Bronchial epithelial cell (primary cell): ENCODE data around the gene MAP3K20. TPM values are rescaled to one million over a fixed set of nuclear protein-coding genes. Genes with fewer than 3 reads are reported as not detected.
"Not testable (repeated sequence)": the region's sequence is repeated elsewhere in the genome, so short reads cannot be mapped to it uniquely, and the experiment has no call there.

Experiments used
- DNase-seq: peaks from one replicate; pipeline ENCODE4 v3.0.0-alpha.2; 2010; ENCODE audit warnings: low read depth
- FAIRE-seq: peaks from 2 replicates; lab custom pipeline; 2011; peaks lifted over from hg19 to GRCh38; lab: Jason Lieb, UNC
- H3K27me3 ChIP-seq: 2 replicates; pipeline ENCODE4 v1.5.1; 2011; ENCODE audit warnings: low read length; ENCODE audit not compliant: control insufficient read depth, insufficient read depth
- H3K36me3 ChIP-seq: 2 replicates; pipeline ENCODE4 v1.5.1; 2011; ENCODE audit warnings: low read length; ENCODE audit not compliant: control insufficient read depth, insufficient read depth
- H3K4me3 ChIP-seq: 2 replicates; pipeline ENCODE4 v1.5.1; 2011; ENCODE audit warnings: mild to moderate bottlenecking, low read depth, low read length, control low read depth
- total RNA-seq: library from RNA; depleted of rRNA; stranded (reverse); fragments of >200 nt; gene quantifications from 2 replicates; pipeline ENCODE4 v1.2.1, GENCODE V29; 2014
- TF ChIP-seq, protein P1 (sequence below): IDR thresholded peaks from 2 replicates; pipeline ENCODE4 v1.5.1; 2011; ENCODE audit warnings: mild to moderate bottlenecking, moderate library complexity, low read length, control low read depth, inconsistent platforms; ENCODE audit not compliant: insufficient read depth, severe bottlenecking

MAP3K20 gene
- total RNA-seq, 1 donor from 2014 or later = 43.2 TPM

- no peak overlapping the region for H3K4me3 ChIP-seq
- TF ChIP-seq, protein P1, sequence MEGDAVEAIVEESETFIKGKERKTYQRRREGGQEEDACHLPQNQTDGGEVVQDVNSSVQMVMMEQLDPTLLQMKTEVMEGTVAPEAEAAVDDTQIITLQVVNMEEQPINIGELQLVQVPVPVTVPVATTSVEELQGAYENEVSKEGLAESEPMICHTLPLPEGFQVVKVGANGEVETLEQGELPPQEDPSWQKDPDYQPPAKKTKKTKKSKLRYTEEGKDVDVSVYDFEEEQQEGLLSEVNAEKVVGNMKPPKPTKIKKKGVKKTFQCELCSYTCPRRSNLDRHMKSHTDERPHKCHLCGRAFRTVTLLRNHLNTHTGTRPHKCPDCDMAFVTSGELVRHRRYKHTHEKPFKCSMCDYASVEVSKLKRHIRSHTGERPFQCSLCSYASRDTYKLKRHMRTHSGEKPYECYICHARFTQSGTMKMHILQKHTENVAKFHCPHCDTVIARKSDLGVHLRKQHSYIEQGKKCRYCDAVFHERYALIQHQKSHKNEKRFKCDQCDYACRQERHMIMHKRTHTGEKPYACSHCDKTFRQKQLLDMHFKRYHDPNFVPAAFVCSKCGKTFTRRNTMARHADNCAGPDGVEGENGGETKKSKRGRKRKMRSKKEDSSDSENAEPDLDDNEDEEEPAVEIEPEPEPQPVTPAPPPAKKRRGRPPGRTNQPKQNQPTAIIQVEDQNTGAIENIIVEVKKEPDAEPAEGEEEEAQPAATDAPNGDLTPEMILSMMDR = no peak
Measured at GRCh38 chr2:173164396-173164795, 88.8 kb downstream of the MAP3K20 start.

DNA sequence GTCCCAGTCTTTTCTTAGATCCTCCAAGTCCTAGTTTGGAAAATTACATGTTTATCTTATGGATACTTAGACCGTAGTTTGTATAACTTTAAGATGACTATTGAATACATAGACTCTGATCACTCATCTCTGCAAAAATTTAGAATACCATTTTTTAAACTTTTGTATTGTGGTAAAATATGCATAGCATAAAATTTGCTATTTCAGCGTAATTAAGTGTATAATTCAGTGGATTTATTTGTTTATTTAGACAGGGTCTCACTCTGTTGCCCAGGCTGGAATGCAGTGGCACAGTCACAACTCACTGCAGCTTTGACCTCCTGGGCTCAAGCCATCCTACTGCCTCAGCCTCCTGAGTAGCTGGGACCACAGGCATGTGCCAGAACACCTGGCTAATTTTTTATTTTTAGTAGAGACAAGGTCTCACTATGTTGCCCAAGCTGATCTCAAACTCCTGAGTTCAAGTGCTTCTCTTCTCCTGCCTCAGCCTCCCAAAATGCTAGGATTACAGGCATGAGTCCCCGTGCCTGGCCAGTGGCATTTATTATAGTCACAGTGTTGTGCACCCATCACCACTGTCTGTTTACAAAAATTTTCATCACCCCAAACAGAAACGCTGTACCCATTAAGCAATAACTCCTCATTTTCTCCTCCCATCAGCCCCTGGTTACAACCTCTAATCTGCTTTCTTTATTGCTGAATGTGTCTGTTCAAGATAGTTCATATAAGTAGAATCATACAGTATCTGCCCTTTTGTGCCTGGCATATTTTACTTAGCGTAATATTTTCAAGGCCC, 90.0 kb downstream of the MAP3K20 start:
- no peaks in the 10 kb centered on the region for H3K36me3 ChIP-seq
- H3K4me3 ChIP-seq = no peak overlapping the region
- DNase-seq (no peak), FAIRE-seq (no peak)
- no peaks in the 10 kb centered on the region for H3K27me3 ChIP-seq
- TF ChIP-seq, protein P1 = no peak

More at GRCh38 chr2:173164396-173164795, 88.8 kb downstream of the MAP3K20 start:
- Histone ChIP-seq H3K27me3 (no peaks in the 10 kb centered on the region), H3K36me3 (no peaks in the 10 kb centered on the region)
- DNase-seq (no peak), FAIRE-seq (no peak)

- H3K4me3 ChIP-seq = no peak overlapping the region
- H3K27me3 ChIP-seq = no peaks in the 10 kb centered on the region
- FAIRE-seq = no peak
- DNase-seq = no peak
- H3K36me3 ChIP-seq = no peaks in the 10 kb centered on the region
- TF ChIP-seq, protein P1 = no peak
Measured at GRCh38 chr2:173171321-173171720, 95.7 kb downstream of the MAP3K20 start.

GRCh38 chr2:173171924-173172643, 96.4 kb downstream of the MAP3K20 start:
- TF ChIP-seq, protein P1 = no peak
- Histone ChIP-seq H3K27me3 (no peaks in the 10 kb centered on the region), H3K36me3 (no peaks in the 10 kb centered on the region), H3K4me3 (no peak overlapping the region)
- FAIRE-seq (no peak), DNase-seq (no peak)

- not testable (repeated sequence) for DNase-seq, H3K4me3 ChIP-seq
Measured at GRCh38 chr2:173174339-173174738, 98.7 kb downstream of the MAP3K20 start.

GRCh38 chr2:173175222-173175621, 99.6 kb downstream of the MAP3K20 start:
- Histone ChIP-seq H3K4me3 (no peak overlapping the region), H3K27me3 (no peaks in the 10 kb centered on the region), H3K36me3 (no peaks in the 10 kb centered on the region)
- TF ChIP-seq, protein P1 = no peak
- no peak for FAIRE-seq
- DNase-seq = peak; percentile 95

More at GRCh38 chr2:173174339-173174738, 98.7 kb downstream of the MAP3K20 start:
- not testable (repeated sequence) for FAIRE-seq, H3K27me3 ChIP-seq, H3K36me3 ChIP-seq
